Upper lobe of left lung (tissue), 6 donors: ENCODE data around the gene ARID5B. TPM values are rescaled to one million over a fixed set of nuclear protein-coding genes. Genes with fewer than 3 reads are reported as not detected.

Experiments used
- ATAC-seq, 2 donors: fragments of 200-7000 bp; cut with Tn5 transposase; one replicate each; pipeline ENCODE4 v1.9.1; 2022; ENCODE audit warnings: mild to moderate bottlenecking in 2 of 2, moderate library complexity in 2 of 2; ENCODE audit not compliant: low FRiP score in 2 of 2
- DNase-seq, 2 donors: peaks; one replicate each; pipeline ENCODE4 v3.0.0-alpha.2; 2019 to 2020
- H3K27ac ChIP-seq, 4 donors: fragments of 200-600 bp; sonication (generic); one replicate each; pipeline ENCODE4 v1.5.1; 2016 to 2019
- H3K27me3 ChIP-seq, 4 donors: fragments of 200-600 bp; sonication (generic); one replicate each; pipeline ENCODE4 v1.5.1; 2017 to 2019
- H3K36me3 ChIP-seq, 4 donors: fragments of 200-600 bp; sonication (generic); one replicate each; pipeline ENCODE4 v1.5.1; 2016 to 2019
- H3K4me1 ChIP-seq, 4 donors: fragments of 200-600 bp; sonication (generic); one replicate each; pipeline ENCODE4 v1.5.1; 2018 to 2019
- H3K4me3 ChIP-seq, 4 donors: fragments of 200-600 bp; sonication (generic); one replicate each; pipeline ENCODE4 v1.5.1; 2017 to 2019; ENCODE audit warnings: mild to moderate bottlenecking in 2 of 4, moderate library complexity in 1 of 4
- H3K9me3 ChIP-seq, 4 donors: fragments of 200-600 bp; sonication (generic); one replicate each; pipeline ENCODE4 v1.5.1; 2018 to 2019
- EP300 ChIP-seq, 4 donors: sonication (generic); formaldehyde crosslinking; IDR thresholded peaks; one replicate each; pipeline ENCODE4 v1.5.1; 2017; ENCODE audit warnings: antibody characterized with exemption in 4 of 4, control low read depth in 2 of 4
- POLR2A ChIP-seq, 4 donors: fragments of 450-650 bp; IDR thresholded peaks; one replicate each; pipeline ENCODE4 v1.5.1; 2016 to 2017; ENCODE audit warnings: antibody characterized with exemption in 4 of 4, mild to moderate bottlenecking in 2 of 4
- POLR2AphosphoS5 ChIP-seq, 2 donors: sonication (generic); formaldehyde crosslinking; IDR thresholded peaks; one replicate each; pipeline ENCODE4 v1.5.1; 2017; ENCODE audit warnings: antibody characterized with exemption in 2 of 2
- WGBS, 2 donors: methylation state at CpG; one replicate each; pipeline ENCODE4 v1.1.5; 2017 to 2018; 5-methylcytosine and 5-hydroxymethylcytosine counted together
- total RNA-seq, 6 donors: library from RNA; depleted of rRNA in 4 of 6; stranded (reverse); fragments of >200 nt in 4 of 6; gene quantifications; one replicate each; pipeline versions ENCODE4 v1.1.0 to v1.2.1, GENCODE V29; 2016 to 2021
- TF ChIP-seq, protein P1 (sequence below), 6 experiments: fragments of 450-650 bp in 4 of 6; fragments of 200-600 bp in 2 of 6; sonication (generic) in 2 of 6; IDR thresholded peaks; one replicate each; pipeline ENCODE4 v1.5.1; 2016 to 2019; ENCODE audit warnings: antibody characterized with exemption in 6 of 6
- donor health status: DM: no; HTN: no; CAD: no; lungs with moderate emphysema.
- donor health status: DM: no; HTN: yes; CAD: no; lungs with severe emphysema.

Gene ARID5B
- total RNA-seq, 6 donors from 2014 or later: 20.2 to 51.3 (median 28.4) TPM

DNA sequence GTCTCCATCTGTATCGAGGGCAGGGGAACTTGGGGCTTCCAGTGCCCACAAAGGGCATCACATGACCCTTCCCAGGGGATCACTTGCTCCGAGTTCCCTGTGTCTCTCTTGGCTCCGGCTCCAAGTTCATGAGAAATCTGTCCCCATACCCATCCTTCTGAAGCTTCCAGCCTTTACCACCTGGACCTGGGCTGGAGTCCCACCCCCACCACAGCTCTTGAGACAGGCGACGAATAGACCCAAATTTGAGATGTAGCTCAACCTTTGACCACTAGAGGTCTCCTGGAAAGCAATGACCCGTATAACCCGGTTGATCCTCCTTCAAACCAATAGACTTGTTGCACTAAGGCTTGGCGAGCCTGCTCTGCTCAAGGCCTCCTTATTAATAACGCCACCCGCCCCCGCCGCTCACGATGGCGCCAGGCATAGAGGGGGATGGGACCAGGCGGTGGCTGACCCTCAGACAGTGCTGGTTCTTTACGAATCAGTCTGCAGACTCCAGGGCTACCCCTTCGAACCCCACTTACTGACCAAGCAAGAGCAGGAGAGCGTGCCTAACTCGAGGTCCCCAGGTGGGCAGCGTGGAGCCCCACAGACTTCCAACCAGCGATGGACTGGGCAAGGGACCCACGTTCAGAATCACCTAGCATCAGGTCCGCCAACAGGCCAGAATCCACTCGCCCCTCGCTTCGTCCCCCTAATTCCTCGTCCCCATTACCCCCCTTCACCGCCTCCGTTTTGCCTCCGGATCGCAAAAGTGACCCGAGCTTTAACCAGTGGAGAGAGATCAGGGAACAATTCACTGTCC is 4.4 kb upstream of the ARID5B start:
- Histone ChIP-seq H3K9me3 (no peaks in the 10 kb centered on the region), H3K27ac (peak overlapping the region; percentile 49 to 90 (median 71)), H3K4me1 (peaks cover 23 to 39% (median 27%) of the 10 kb centered on the region in 4 donors), H3K27me3 (no peaks in the 10 kb centered on the region), H3K36me3 (no peaks in the 10 kb centered on the region), H3K4me3 (peak overlapping the region in 3 of 4 donors; percentile 44 to 51 (median 46))
- ATAC-seq (peak; percentile 88 to 92), DNase-seq (peak; percentile 79 to 88)
- TF ChIP-seq EP300 (IDR thresholded peaks at IDR 0.05) (no peak), POLR2AphosphoS5 (IDR thresholded peaks at IDR 0.05) (peak; percentile 24 to 38), POLR2A (IDR thresholded peaks at IDR 0.05) (peak in 1 of 4 donors; percentile 65)
- TF ChIP-seq, protein P1, sequence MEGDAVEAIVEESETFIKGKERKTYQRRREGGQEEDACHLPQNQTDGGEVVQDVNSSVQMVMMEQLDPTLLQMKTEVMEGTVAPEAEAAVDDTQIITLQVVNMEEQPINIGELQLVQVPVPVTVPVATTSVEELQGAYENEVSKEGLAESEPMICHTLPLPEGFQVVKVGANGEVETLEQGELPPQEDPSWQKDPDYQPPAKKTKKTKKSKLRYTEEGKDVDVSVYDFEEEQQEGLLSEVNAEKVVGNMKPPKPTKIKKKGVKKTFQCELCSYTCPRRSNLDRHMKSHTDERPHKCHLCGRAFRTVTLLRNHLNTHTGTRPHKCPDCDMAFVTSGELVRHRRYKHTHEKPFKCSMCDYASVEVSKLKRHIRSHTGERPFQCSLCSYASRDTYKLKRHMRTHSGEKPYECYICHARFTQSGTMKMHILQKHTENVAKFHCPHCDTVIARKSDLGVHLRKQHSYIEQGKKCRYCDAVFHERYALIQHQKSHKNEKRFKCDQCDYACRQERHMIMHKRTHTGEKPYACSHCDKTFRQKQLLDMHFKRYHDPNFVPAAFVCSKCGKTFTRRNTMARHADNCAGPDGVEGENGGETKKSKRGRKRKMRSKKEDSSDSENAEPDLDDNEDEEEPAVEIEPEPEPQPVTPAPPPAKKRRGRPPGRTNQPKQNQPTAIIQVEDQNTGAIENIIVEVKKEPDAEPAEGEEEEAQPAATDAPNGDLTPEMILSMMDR (IDR thresholded peaks at IDR 0.05): peak; percentile 66 to 83 (median 78)
- WGBS, 2 donors: 35 to 57% methylated on average over 18 to 31 of the region's 32 CpGs

DNA sequence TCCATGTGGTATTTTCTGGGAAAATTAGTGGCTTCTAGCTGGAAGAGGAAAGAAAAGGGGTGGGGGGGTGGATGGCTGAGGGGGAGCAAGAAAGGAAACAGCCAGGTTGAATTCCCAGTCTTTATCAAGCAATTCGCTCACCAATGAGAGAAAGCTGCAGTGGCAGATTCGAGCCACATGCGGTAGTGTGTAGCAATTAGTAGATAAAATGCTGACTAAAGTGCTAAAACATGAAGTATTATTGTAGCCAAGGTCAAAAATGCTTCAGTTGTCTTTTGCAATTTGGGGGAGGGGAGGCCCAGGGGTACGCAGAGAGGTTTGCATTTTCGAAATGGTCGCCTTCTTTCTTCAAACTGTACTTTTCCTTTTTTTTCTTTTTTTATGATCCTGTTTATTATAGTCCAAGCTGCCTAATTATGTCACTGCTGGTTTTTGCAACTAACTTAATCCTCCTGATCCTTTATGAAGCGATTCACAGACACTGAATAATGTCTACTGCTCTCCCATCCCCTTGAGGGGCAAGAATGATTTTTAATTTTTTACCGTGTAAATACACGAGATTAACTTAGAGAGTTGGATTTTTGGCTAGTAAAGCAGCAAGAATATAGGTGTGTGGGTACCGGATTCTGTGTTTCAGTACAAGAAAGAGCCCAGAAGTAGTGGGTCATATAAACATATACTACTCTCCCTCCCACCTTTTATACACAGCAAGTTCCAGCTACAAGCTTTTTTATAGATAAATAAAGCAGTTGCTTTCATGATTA is 3.6 kb upstream of the ARID5B start:
- no peaks in the 10 kb centered on the region for H3K27me3 ChIP-seq
- TF ChIP-seq, protein P1 (IDR thresholded peaks at IDR 0.05): peak; percentile 14 to 52 (median 28)
- no peak for TF ChIP-seq EP300 (IDR thresholded peaks at IDR 0.05)
- peak overlapping the region in 3 of 4 donors; percentile 44 to 51 (median 46) for H3K4me3 ChIP-seq
- H3K36me3 ChIP-seq: no peaks in the 10 kb centered on the region
- peak overlapping the region; percentile 49 to 90 (median 71) for H3K27ac ChIP-seq
- WGBS, 2 donors: 29 to 53% methylated on average over 10 of the region's 10 CpGs
- H3K4me1 ChIP-seq: peaks cover 23 to 39% (median 27%) of the 10 kb centered on the region in 4 donors
- ATAC-seq (peak; percentile 67 to 78), DNase-seq (peak in 1 of 2 donors; percentile 77)
- H3K9me3 ChIP-seq: no peaks in the 10 kb centered on the region

DNA sequence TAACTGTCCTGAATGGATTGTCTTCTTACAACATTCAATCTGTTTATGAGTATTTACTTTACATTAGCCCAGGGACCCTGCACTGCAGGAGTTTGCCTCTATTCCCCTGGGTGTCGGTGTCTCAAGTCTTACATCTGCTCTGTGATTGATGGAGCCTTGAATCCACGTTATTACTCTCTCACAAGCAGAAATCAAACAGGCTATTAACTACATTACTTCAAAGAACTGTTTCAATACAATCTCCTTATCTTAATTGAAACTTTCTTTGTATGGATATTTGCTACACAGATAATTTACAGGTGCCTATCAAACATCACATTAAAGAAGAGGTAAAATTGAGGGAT is 3.1 kb upstream of the ARID5B start:
- ATAC-seq (no peak), DNase-seq (no peak)
- WGBS, 2 donors: 39 to 51% methylated on average over 2 of the region's 2 CpGs
- no peak overlapping the region for H3K27ac ChIP-seq
- no peak overlapping the region for H3K4me3 ChIP-seq
- peaks cover 23 to 39% (median 27%) of the 10 kb centered on the region in 4 donors for H3K4me1 ChIP-seq
- no peaks in the 10 kb centered on the region for H3K36me3 ChIP-seq
- no peak for TF ChIP-seq POLR2A (IDR thresholded peaks at IDR 0.05)
- no peak for TF ChIP-seq EP300 (IDR thresholded peaks at IDR 0.05)
- TF ChIP-seq, protein P1 (IDR thresholded peaks at IDR 0.05): no peak
- TF ChIP-seq POLR2AphosphoS5 (IDR thresholded peaks at IDR 0.05): no peak
- H3K9me3 ChIP-seq: no peaks in the 10 kb centered on the region
- H3K27me3 ChIP-seq: no peaks in the 10 kb centered on the region

DNA sequence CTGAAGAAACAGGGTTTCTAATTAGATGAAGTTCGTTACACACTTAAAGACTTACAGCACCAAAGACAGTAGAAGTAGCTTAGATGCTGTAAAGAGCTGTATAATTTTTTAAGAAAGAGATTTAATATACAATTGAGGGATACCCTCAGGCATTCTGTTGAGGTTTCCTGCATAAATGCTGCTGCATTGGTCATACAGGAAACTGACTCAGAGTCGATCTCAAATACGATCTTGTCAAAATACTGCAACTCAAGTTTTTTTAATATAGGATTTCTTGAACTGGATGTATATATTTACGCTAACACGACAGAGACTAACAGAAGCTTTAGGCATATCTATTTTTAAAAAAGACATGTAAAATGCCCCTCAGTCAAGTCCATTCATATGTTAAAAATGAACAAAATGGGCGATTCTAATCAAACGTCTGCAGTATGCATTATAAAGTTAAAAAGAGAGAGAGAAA is 2.4 kb upstream of the ARID5B start:
- Histone ChIP-seq H3K27ac (peak overlapping the region; percentile 96 to 98 (median 96)), H3K9me3 (no peaks in the 10 kb centered on the region), H3K36me3 (no peaks in the 10 kb centered on the region), H3K4me1 (peaks cover 23 to 42% (median 28%) of the 10 kb centered on the region in 4 donors), H3K27me3 (no peaks in the 10 kb centered on the region), H3K4me3 (peak overlapping the region in 2 of 4 donors; percentile 71 to 74)
- WGBS, 2 donors: 46 to 55% methylated on average over 7 of the region's 7 CpGs
- no peak for ATAC-seq
- DNase-seq: no peak
- TF ChIP-seq, protein P1 (IDR thresholded peaks at IDR 0.05): no peak
- TF ChIP-seq EP300 (IDR thresholded peaks at IDR 0.05): no peak
- TF ChIP-seq POLR2AphosphoS5 (IDR thresholded peaks at IDR 0.05): no peak
- TF ChIP-seq POLR2A (IDR thresholded peaks at IDR 0.05): no peak
